ENCODE results near the gene CDC14B. TPM values are rescaled to one million over a fixed set of nuclear protein-coding genes. Genes with fewer than 3 reads are reported as not detected.

The CDC14B gene
- total and polyA plus RNA-seq, 2 of the 4 experiments (the other 2 are of a cell fraction): 9.7 to 26.3 TPM

- Histone ChIP-seq H3K27ac (ENCODE audit: insufficient read depth, low read length) (no peak overlapping the region), H3K4me3 (ENCODE audit: insufficient read depth, low read depth, low read length) (no peak overlapping the region), H4K5ac (ENCODE audit: low read depth, low read length) (no peak overlapping the region), H4K8ac (ENCODE audit: low read depth in 2 of 2, low read length in 2 of 2) (no peak overlapping the region), H4K91ac (ENCODE audit: insufficient read depth, low read depth, low read length) (no peak overlapping the region), H2AK9ac (replicated peaks; ENCODE audit: low read depth, low read length, poor library complexity) (no peak overlapping the region), H3K4ac (ENCODE audit: low read depth, low read length) (peak overlapping the region; percentile 10; the same call in 1 of the 2 replicates), H3K27me3 (ENCODE audit: control insufficient read depth, insufficient read depth, low read length) (no peaks in the 10 kb centered on the region), H3K18ac (ENCODE audit: low read depth, low read length) (no peak overlapping the region), H3K9ac (ENCODE audit: low read depth, low read length) (no peak overlapping the region), H3K9me3 (ENCODE audit: control insufficient read depth, insufficient read depth, low read length) (no peaks in the 10 kb centered on the region), H2AK5ac (ENCODE audit: low read depth, low read length) (no peak overlapping the region), H2BK5ac (ENCODE audit: low read depth, low read length, poor library complexity, severe bottlenecking) (no peak overlapping the region), H3K4me2 (ENCODE audit: low read depth, low read length) (no peak overlapping the region), H2BK15ac (ENCODE audit: low read depth, low read length) (no peak overlapping the region), H2BK20ac (ENCODE audit: low read depth, low read length) (no peak overlapping the region; the same call in 1 of the 2 replicates), H3K56ac (ENCODE audit: extremely low read depth, insufficient read depth, low read length) (no peak overlapping the region), H3K79me1 (ENCODE audit: low read depth in 1 of 2, low read length in 2 of 2) (peaks cover 8 to 24% of the 10 kb centered on the region in 2 experiments), H2BK120ac (ENCODE audit: low read depth, low read length) (no peak overlapping the region), H2AFZ (replicated peaks; ENCODE audit: low read length, poor library complexity) (peak overlapping the region; percentile 17), H3K23ac (ENCODE audit: low read depth, low read length) (peak overlapping the region; percentile 3; the same call in 1 of the 2 replicates), H3K14ac (replicated peaks; ENCODE audit: low read depth, low read length) (no peak overlapping the region), H3K9me1 (ENCODE audit: insufficient read depth, low read length) (peaks cover 15% of the 10 kb centered on the region), H3K4me1 (ENCODE audit: control insufficient read depth, insufficient read depth, low read length) (peaks cover 18% of the 10 kb centered on the region), H3K36me3 (ENCODE audit: control insufficient read depth, insufficient read depth, low read length) (peaks cover 4% of the 10 kb centered on the region), H4K20me1 (ENCODE audit: insufficient read depth, low read length) (no peaks in the 10 kb centered on the region)
- DNase-seq (no peak), ATAC-seq (ENCODE audit: low read depth) (no peak; the same call in 1 of the 2 replicates)
- intact Hi-C loops (cut with micrococcal nuclease) (loop anchor here (5.0 kb wide), 1 partner anchor 40 kb away; no protein-coding TSS in a partner anchor), in situ Hi-C loops (cut with MboI; ENCODE audit: low sequenced_read_pairs) (no loop called here), dilution Hi-C loops (cut with HindIII; ENCODE audit: low sequenced_read_pairs, unreplicated experiment) (no loop called here)
- ChIA-PET CTCF (no interaction called here), POLR2A (ENCODE audit: unreplicated experiment) (no interaction called here)
- 93% methylated on average over 8 of the region's 15 CpGs; no CpG with 5 or more reads in 1 of the 2 experiments for WGBS, 2 experiments (ENCODE audit: extremely low coverage in 2 of 2, insufficient read length in 1 of 2)
- no TSS peak for BruUV-seq (replicated peaks)
- TF ChIP-seq ELK1 (IDR thresholded peaks at IDR 0.05; ENCODE audit: borderline replicate concordance, low read depth, low read length): no peak
- TF ChIP-seq RAD21 (IDR thresholded peaks at IDR 0.05; ENCODE audit: low read length): no peak
- no peak for TF ChIP-seq USF2 (IDR thresholded peaks at IDR 0.05; ENCODE audit: low read depth, low read length)
- TF ChIP-seq FOS (IDR thresholded peaks at IDR 0.05; ENCODE audit: low read depth, low read length): no peak
- TF ChIP-seq MXI1 (IDR thresholded peaks at IDR 0.05; ENCODE audit: borderline replicate concordance, low read depth, low read length): no peak
- TF ChIP-seq CHD1 (IDR thresholded peaks at IDR 0.05; ENCODE audit: low read depth, low read length): no peak
- no peak for TF ChIP-seq MAFK (IDR thresholded peaks at IDR 0.05; ENCODE audit: low read depth, low read length)
- no peak for TF ChIP-seq NFE2L2 (IDR thresholded peaks at IDR 0.05; ENCODE audit: low read depth, low read length)
- no peak for TF ChIP-seq CTCF (conservative IDR thresholded peaks at IDR 0.05; ENCODE audit: low read depth, low read length)
- TF ChIP-seq CEBPB (IDR thresholded peaks at IDR 0.05; ENCODE audit: low read depth, low read length): no peak
- TF ChIP-seq RFX5 (IDR thresholded peaks at IDR 0.05; ENCODE audit: low read depth, low read length): no peak
- no peak for TF ChIP-seq POLR2A (IDR thresholded peaks at IDR 0.05; ENCODE audit: low read depth, low read length)
- TF ChIP-seq SMC3 (IDR thresholded peaks at IDR 0.05; ENCODE audit: low read depth, low read length): no peak
- no peak for TF ChIP-seq MAZ (IDR thresholded peaks at IDR 0.05; ENCODE audit: borderline replicate concordance, low read depth, low read length)
- TF ChIP-seq RCOR1 (IDR thresholded peaks at IDR 0.05; ENCODE audit: insufficient replicate concordance, low read length): no peak
Observed at GRCh38 chr9:96556701-96557461, 62.8 kb downstream of the CDC14B start.

Measured in IMR-90 (cell line).